Activated B cell treated with CpG ODN at 0.5 μM for 24 hours (primary cell): ENCODE measurements around the gene RACGAP1. TPM values are rescaled to one million over a fixed set of nuclear protein-coding genes. Genes with fewer than 3 reads are reported as not detected.
A peak's percentile ranks its signal among the peaks of the same experiment; 100 is the strongest.
"Not testable (repeated sequence)": the region's sequence is repeated elsewhere in the genome, so short reads cannot be mapped to it uniquely, and the experiment has no call there.

Source experiments
- ATAC-seq: fragments of 200-7000 bp; cut with Tn5 transposase; one replicate; pipeline ENCODE4 v1.10.0; 2021; ENCODE audit warnings: low read depth, mild to moderate bottlenecking, moderate library complexity
- CTCF ChIA-PET: fragments of 350-600 bp; sonication (Branson Sonifier 250); formaldehyde crosslinking; loops from one replicate; lab custom pipeline; 2021; ENCODE audit warnings: antibody characterized with exemption; lab: Charles Lee
- POLR2A ChIA-PET: fragments of 350-600 bp; sonication (Branson Sonifier 250); formaldehyde crosslinking; loops from one replicate; lab custom pipeline; 2021; ENCODE audit warnings: antibody characterized with exemption; lab: Charles Lee
- DNase-seq: peaks from one replicate; pipeline ENCODE4 v3.0.0; 2022
- H3K27ac Mint-ChIP-seq: one replicate; pipeline ENCODE4 v1.8.0; 2020; ENCODE audit warnings: mixed read lengths
- H3K27me3 Mint-ChIP-seq: one replicate; pipeline ENCODE4 v1.8.0; 2021; ENCODE audit warnings: mixed read lengths
- H3K36me3 Mint-ChIP-seq: one replicate; pipeline ENCODE4 v1.8.0; 2021; ENCODE audit warnings: low read depth, mixed read lengths
- H3K4me1 Mint-ChIP-seq: one replicate; pipeline ENCODE4 v1.8.0; 2021; ENCODE audit warnings: mixed read lengths
- H3K4me3 Mint-ChIP-seq: one replicate; pipeline ENCODE4 v1.8.0; 2020; ENCODE audit warnings: mild to moderate bottlenecking, mixed read lengths
- H3K9me3 Mint-ChIP-seq: one replicate; pipeline ENCODE4 v1.8.0; 2020; ENCODE audit warnings: mixed read lengths
- CTCF ChIP-seq: fragments of 200-600 bp; IDR thresholded peaks from one replicate; pipeline ENCODE4 v1.8.0; 2022; ENCODE audit warnings: antibody characterized with exemption, mild to moderate bottlenecking
- intact Hi-C: fragments of 100-400 bp; cut with micrococcal nuclease; formaldehyde crosslinking; loops from one replicate; pipeline ENCODE4 v1.15.1; 2024
- total RNA-seq: library from RNA; stranded (reverse); gene quantifications from 2 replicates; pipeline ENCODE4 v1.2.3, GENCODE V29; 2022

RACGAP1 gene
- total RNA-seq, 1 donor from 2014 or later, result 12.6 TPM

GRCh38 chr12:50032854-50033581 lies 7.7 kb upstream of the RACGAP1 start:
- H3K4me3 Mint-ChIP-seq, result peak overlapping the region; percentile 78

GRCh38 chr12:50032515-50032853 lies 7.2 kb upstream of the RACGAP1 start:
- Mint-ChIP-seq H3K4me1 (peaks cover 13% of the 10 kb centered on the region), H3K4me3 (peak overlapping the region; percentile 38), H3K9me3 (no peaks in the 10 kb centered on the region), H3K27ac (no peak overlapping the region), H3K27me3 (peaks cover 2% of the 10 kb centered on the region), H3K36me3 (no peaks in the 10 kb centered on the region)
- intact Hi-C loops, result no loop called here
- TF ChIP-seq CTCF, result no peak
- POLR2A ChIA-PET, result interaction anchor here (0.7 to 1.3 kb wide), 2 partner anchors 134 to 190 kb away, joined by 4 to 5 read pairs; no protein-coding TSS in a partner anchor
- DNase-seq, result no peak
- CTCF ChIA-PET, result interaction anchor here (0.8 kb wide), 1 partner anchor 15 kb away, joined by 3 read pairs; no protein-coding TSS in a partner anchor
- no peak for ATAC-seq

More at GRCh38 chr12:50032854-50033581, 7.7 kb upstream of the RACGAP1 start:
- CTCF ChIA-PET, result interaction anchor here (1.3 kb wide), 1 partner anchor 66 kb away, joined by 3 read pairs; no protein-coding TSS in a partner anchor
- H3K36me3 Mint-ChIP-seq, result no peaks in the 10 kb centered on the region
- ATAC-seq (peak; percentile 73), DNase-seq (no peak)
- TF ChIP-seq CTCF, result no peak
- peak overlapping the region; percentile 74 for H3K27ac Mint-ChIP-seq
- POLR2A ChIA-PET, result interaction anchor here (0.7 to 1.3 kb wide), 4 partner anchors 60 to 1065 kb away, joined by 4 to 13 read pairs (median 7); partner anchors contain the start of gene AQP6
- peaks cover 2% of the 10 kb centered on the region for H3K27me3 Mint-ChIP-seq
- H3K4me1 Mint-ChIP-seq, result peaks cover 13% of the 10 kb centered on the region
- no peaks in the 10 kb centered on the region for H3K9me3 Mint-ChIP-seq
- intact Hi-C loops, result no loop called here

GRCh38 chr12:50030449-50030848 lies 5.2 kb upstream of the RACGAP1 start:
- CTCF ChIA-PET, result interaction anchor here (1.9 kb wide), 1 partner anchor 9 kb away, joined by 7 read pairs; no protein-coding TSS in a partner anchor
- not testable (repeated sequence) for ATAC-seq

GRCh38 chr12:50026691-50027090 lies 1.4 kb upstream of the RACGAP1 start:
- no peak for ATAC-seq
- TF ChIP-seq CTCF, result no peak
- H3K4me3 Mint-ChIP-seq, result no peak overlapping the region
- no peak overlapping the region for H3K27ac Mint-ChIP-seq
- H3K27me3 Mint-ChIP-seq, result no peaks in the 10 kb centered on the region
- peaks cover 3% of the 10 kb centered on the region for H3K9me3 Mint-ChIP-seq
- H3K36me3 Mint-ChIP-seq, result peaks cover 4% of the 10 kb centered on the region
- peaks cover 16% of the 10 kb centered on the region for H3K4me1 Mint-ChIP-seq
- no peak for DNase-seq
- ChIA-PET CTCF (interaction anchor here (0.5 kb wide), 1 partner anchor 43 kb away, joined by 5 read pairs; no protein-coding TSS in a partner anchor), POLR2A (interaction anchor here (1.0 kb wide), 1 partner anchor 183 kb away, joined by 3 read pairs; the partner anchor contains the start of gene BCDIN3D)
- intact Hi-C loops, result loop anchor here (10.0 kb wide), 1 partner anchor 1208 kb away; the partner anchor contains the start of gene DAZAP2

More at GRCh38 chr12:50030449-50030848, 5.2 kb upstream of the RACGAP1 start:
- H3K27me3 Mint-ChIP-seq, H3K36me3 Mint-ChIP-seq, DNase-seq, H3K9me3 Mint-ChIP-seq, H3K4me3 Mint-ChIP-seq, H3K27ac Mint-ChIP-seq, intact Hi-C loops: not testable (repeated sequence)
- peaks cover 16% of the 10 kb centered on the region for H3K4me1 Mint-ChIP-seq
- POLR2A ChIA-PET, result interaction anchor here (0.7 kb wide), 1 partner anchor 1141 kb away, joined by 4 read pairs; no protein-coding TSS in a partner anchor

- peak overlapping the region; percentile 79 for H3K27ac Mint-ChIP-seq
- peaks cover 4% of the 10 kb centered on the region for H3K36me3 Mint-ChIP-seq
- peak overlapping the region; percentile 96 for H3K4me3 Mint-ChIP-seq
- peaks cover 16% of the 10 kb centered on the region for H3K4me1 Mint-ChIP-seq
- no peaks in the 10 kb centered on the region for H3K27me3 Mint-ChIP-seq
- intact Hi-C loops, result loop anchor here (1.0 to 10.0 kb wide), 5 partner anchors 61 to 1210 kb away; partner anchors contain the start of genes BCDIN3D, CERS5, COX14 and DAZAP2
- DNase-seq, result no peak
- ChIA-PET CTCF (interaction anchor here (1.3 to 1.5 kb wide), 2 partner anchors 15 to 58 kb away, joined by 5 to 6 read pairs; no protein-coding TSS in a partner anchor), POLR2A (interaction anchor here (0.6 to 2.2 kb wide), 6 partner anchors 60 to 475 kb away, joined by 3 to 16 read pairs (median 3); partner anchors contain the start of genes SMARCD1 and TMBIM6)
- no peak for ATAC-seq
- TF ChIP-seq CTCF, result no peak
- peaks cover 3% of the 10 kb centered on the region for H3K9me3 Mint-ChIP-seq
These were observed 498 bp downstream of the RACGAP1 start for GRCh38 chr12:50024805-50025186.
